NCI-H187 treated with DMSO at 0.1 percent for 48 hours (cell line): ENCODE measurements around the gene FAT1.
"Not testable (repeated sequence)": the region's sequence is repeated elsewhere in the genome, so short reads cannot be mapped to it uniquely, and the experiment has no call there.

Experiments used
- DNase-seq: peaks from one replicate; lab custom pipeline; 2025; lab: John Stamatoyannopoulos, UW

Gene FAT1

DNA sequence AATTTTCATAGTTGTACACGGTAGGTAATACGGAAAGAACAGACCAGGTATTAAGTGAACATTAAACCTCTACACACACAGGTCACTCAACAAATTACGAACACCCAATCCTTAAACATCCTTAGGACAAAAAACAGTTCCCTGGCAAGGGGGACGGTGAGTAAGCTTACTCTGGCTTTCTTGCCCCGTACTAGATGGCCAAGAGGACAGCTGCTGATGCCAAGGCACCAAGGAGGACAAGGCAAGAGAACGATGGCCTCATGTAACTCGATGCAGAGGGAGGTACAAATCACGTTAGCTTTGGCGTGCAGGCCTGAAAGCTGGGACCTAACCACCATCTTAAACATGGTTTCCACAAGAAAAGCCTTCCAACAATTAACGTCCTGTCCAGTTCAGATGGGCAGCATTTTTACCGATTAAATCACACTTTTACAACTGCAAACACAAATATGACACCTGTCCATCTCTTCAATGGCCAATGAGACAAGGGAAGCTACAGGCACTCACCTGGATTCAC lies 23.7 kb downstream of the FAT1 start:
- no peak for DNase-seq

DNA sequence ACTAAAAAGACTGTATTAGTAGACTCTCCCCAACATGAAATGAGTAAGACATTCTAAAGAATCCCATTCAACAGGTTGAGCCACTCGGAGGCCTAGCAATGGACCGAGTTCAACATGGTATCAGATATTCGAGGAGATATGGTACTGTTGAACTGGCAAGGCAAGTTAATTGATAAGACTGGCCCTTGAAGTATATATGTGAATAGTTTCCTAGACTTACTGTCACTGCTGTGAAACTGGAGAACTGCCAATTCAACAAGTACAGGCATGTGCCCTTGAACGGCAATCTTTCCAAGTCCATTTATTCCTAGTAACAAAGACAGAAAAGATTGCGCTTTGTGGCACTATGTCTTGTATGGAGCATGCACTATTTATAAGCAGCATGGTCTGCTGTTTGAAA lies 24.4 kb downstream of the FAT1 start:
- no peak for DNase-seq

GRCh38 chr4:186698525-186698924 lies 25.1 kb downstream of the FAT1 start:
- DNase-seq, result no peak

DNA sequence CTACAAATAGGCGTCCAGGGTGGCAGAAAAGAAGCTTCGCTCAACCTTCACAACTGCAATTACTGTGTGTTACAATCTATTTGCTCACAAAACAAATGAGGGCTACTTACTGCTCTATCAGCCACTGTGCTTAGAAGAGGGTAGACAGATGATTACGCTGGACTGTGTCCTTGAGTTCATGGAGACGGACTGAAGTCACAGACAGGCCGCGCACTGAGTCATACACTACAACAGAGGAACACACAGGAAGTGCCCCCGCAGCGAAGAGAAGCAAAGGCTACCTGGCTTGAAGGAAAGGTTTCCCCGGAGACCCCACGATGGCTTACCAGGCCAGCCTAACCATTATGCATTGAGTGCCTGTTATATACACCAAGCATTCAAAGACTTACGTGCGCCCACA lies 25.6 kb downstream of the FAT1 start:
- DNase-seq, result no peak

DNA sequence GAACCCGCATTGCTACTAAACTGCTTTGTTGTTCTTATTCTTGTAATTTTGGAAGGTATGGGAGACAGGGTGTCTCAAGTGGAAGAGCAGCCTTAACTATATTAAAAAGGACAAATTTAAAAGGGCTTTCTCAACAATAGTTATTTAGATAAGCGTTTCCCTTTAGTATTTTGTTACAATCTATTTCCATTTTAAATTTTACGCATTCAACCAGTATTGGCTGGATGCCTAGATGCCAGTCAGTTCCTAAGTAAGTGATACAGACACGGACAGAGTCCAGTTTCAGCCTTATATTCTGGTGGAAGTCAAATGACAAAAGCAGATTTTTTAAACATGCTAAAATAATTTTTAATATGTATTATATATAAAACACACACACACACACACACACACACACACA lies 28.3 kb downstream of the FAT1 start:
- DNase-seq, result no peak

DNA sequence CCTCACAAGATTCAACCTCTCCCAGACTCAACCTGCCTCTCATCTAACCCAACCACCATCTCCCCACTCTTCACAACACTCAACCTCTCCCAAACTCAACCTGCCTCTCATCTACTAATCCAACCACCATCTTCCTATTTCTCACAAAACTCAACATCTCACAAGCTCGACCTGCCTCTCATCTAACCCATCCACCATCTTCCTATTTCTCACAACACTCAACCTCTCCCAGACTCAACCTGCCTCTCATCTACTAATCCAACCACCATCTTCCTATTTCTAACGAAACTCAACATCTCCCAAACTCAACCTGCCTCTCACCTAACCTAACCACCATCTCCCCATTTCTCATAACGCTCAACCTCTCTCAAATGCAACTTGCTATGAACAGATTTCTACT lies 29.8 kb downstream of the FAT1 start:
- DNase-seq, result no peak

DNA sequence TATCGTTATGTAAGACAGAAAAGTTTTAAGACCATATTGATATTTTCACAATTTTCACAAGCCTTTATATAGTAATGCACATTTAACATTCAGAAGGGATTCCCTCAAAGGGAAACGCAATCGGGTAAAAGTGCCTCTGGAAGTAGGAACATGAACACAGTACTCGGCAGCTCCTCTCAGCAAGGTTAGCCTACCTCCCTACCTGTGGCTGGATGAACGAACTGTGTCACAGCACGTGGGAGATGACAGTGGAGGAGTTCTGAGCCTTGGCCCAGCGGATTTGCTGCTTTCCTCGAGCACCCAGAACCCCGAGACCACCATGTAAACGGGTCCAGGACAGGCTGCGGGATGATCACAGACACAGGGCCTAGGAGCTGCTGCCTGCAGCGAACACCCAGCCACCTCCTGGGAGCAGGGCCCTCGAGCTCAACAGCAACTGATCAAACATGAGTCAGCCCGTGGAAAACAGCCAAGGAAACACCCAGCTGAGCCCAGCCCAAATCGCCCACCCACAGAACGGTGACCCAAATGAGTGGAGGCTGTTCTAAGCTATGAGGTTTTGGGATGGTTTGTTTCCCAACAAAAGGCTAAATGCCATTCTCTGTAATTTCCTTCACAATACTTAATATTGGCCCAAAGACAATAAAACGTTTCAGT lies 30.4 kb downstream of the FAT1 start:
- DNase-seq, result no peak

GRCh38 chr4:186691396-186691795 lies 32.3 kb downstream of the FAT1 start:
- no peak for DNase-seq

- DNase-seq, result no peak
These were observed 34.2 kb downstream of the FAT1 start for GRCh38 chr4:186689476-186689875.

GRCh38 chr4:186688150-186688943 lies 35.3 kb downstream of the FAT1 start:
- DNase-seq, result no peak

- no peak for DNase-seq
These were observed 36.4 kb downstream of the FAT1 start for GRCh38 chr4:186687265-186687664.

DNA sequence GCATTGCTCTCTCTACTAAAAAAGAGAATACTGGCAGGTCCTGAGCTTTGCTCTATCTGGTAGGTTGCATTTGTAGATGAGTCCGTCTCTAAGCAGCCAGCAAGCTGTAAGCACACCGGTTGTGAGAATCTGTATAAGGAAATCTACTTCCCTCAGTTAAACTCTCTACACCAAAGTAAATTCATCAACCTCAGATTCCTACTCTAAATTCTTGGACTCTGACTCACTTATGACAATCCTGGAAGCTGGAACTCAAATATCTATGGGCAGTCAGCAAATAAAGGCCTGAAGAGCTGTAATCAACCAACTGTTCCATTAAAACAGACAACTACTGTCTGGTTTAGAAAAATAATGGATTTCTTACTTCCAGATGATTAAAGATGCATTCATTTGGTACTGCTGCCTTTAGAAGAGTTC lies 37.9 kb downstream of the FAT1 start:
- no peak for DNase-seq

- DNase-seq, result no peak
These were observed 38.8 kb downstream of the FAT1 start for GRCh38 chr4:186684889-186685309.

- no peak for DNase-seq
These were observed 39.4 kb downstream of the FAT1 start for GRCh38 chr4:186684220-186684619.

DNA sequence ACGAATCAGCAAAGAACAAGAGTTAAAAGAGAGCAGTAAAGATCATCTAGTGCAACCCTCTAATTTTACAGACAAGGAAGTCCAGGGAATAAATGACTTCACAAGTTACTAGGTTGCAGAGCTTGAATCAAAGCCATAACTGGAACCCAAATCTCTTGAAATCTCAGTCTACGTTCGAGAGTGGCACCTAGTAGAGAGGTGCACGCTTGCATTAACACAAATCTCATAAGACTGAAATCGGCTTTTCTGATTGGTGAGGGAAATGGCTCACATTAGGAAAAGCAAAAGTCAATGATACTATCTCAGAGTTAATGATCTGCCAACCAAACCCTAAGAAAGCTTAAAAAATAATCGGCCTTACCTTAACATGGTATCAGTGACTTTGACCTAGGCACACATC lies 43.0 kb downstream of the FAT1 start:
- DNase-seq, result no peak

DNA sequence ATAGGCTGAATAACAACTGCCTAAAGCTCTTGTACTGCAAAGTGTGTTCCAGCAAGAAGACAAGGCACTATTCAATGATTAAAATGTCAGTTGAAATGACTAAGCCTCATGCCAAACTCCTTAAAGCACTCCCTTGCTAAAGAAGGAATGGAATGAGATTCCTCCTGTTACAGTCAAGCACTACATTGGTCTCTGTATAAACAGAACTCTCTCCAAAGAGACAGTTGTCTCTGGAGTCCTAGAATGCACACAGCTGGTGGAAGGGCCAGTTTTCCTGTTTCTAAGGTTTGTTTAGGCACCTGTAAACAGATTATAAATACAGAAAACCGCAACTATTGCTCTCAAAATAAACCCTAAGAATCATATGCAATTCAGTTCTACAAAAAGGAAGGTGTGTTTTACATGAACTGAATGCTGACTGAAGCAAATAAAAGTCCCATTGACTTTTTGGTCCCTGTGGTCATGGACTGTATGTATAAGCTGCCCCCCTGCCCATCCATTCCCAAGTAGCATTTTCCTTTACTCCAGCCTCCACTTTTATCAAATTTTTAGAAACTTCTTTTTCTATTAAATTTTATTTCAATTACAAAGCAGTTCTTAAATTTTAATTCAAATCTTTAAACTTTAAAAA lies 47.0 kb downstream of the FAT1 start:
- no peak for DNase-seq

DNA sequence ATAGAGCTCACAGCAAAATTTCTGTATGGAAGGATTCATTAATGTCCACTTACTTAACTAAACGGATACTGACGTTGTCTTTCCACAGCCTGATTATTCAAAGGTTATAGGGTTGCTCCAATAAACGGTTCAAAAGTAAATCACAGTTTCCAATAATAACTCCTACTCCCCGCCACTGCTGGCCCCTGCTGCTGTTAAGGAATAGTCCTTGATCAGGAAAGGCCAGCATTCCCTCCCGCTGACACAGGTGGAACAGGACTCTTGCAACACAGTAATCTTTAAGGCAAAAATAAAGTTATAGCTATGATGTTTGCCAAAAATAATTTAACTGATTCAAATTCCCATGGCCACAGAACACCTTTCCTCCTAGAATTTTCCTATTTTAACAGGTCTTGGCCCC lies 53.9 kb downstream of the FAT1 start:
- DNase-seq, result no peak

DNA sequence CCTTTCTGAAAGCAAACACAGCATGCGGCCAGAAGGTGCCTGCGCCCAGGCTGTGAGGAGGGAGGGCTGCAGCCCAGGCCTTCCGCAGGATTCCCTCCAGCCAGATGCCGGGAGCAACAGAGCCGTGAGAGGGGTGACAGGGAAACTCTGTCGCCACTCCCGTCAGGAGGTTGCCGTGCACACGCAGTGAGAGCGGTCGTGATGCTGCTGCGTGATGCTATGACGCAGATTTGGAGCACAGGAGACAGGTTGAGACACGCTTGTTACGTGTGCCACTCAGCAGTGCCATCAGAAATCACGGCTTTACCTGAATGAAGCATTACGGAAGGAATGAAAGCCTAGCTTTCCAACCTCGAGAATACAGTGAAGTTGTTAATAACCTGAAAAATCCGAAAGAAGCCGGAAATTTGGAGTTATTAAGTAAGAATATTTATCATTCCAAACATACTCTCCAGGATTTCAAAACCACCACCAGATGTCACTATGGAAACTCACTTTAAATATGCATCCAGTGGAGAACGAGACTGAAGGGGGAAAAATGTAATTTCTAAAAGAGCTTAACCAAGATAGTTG lies 54.4 kb downstream of the FAT1 start:
- DNase-seq, result no peak

DNA sequence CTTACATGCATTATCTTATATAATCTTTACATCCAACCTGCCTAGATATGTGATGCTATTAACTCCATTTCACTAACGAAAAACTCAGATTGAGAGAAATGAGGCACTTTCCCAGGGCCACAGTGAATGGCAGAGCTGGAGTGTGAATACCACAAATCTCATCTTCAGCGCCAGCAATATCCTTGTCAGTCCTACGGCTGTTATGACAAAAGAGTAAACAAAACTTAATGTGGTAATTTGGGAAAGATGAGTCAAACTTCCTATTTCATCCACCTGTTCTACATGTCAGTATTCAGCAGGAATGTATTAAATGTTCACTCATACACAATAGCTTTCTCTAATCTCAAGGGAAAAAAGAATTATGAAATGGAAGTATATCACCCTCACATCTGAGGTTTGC lies 56.9 kb downstream of the FAT1 start:
- no peak for DNase-seq

DNA sequence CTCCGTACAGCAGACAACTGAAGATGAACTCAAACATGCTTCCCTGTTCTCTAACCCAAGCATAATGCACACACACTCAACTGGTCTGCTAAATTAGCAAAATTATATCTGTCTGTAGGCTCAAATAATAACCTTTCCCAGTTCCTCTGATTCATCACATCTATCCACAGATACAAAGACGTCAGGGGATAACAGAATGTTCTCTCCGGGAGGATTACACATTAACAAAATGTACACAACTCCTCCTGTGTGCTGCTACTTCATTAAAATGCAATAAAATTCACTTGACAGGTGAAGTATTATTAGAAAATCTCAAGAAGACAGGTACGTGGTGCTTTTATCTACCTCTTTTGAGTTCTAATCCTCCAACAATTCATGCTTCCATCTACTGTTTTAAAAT lies 57.4 kb downstream of the FAT1 start:
- DNase-seq, result no peak

DNA sequence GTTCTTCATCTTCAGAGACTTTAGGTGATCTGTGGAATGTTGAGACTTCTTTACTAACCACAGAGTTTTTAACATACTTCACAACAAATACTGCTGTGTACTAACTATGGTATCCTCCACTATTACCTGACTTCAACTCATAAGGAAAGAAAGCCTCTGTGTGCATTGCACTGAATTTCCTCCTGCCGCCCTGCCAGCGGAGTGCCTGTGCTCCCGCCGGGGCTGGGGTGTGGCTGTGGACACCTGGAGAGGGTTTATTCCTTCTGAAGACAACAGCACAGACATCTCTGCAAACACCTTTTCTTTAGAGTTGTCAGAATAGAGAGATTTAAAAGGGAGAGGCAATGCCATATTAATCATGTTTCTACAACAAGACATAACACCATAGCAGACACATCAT lies 63.3 kb downstream of the FAT1 start:
- DNase-seq, result no peak

- DNase-seq, result no peak
These were observed 63.7 kb downstream of the FAT1 start for GRCh38 chr4:186659935-186660334.

GRCh38 chr4:186659456-186659855 lies 64.2 kb downstream of the FAT1 start:
- not testable (repeated sequence) for DNase-seq
